Left lobe of liver (tissue), 2 donors: ENCODE measurements around the gene TPSD1. TPM values are rescaled to one million over a fixed set of nuclear protein-coding genes. Genes with fewer than 3 reads are reported as not detected.
"Not testable (repeated sequence)": the region's sequence is repeated elsewhere in the genome, so short reads cannot be mapped to it uniquely, and the experiment has no call there.

Experiments used
- ATAC-seq: fragments of 200-7000 bp; cut with Tn5 transposase; one replicate; pipeline ENCODE4 v1.9.1; 2020; ENCODE audit warnings: mild to moderate bottlenecking, moderate library complexity
- DNase-seq: peaks from one replicate; pipeline ENCODE4 v3.0.0-alpha.2; 2020; ENCODE audit warnings: low spot score
- total RNA-seq: library from RNA; stranded (reverse); gene quantifications from one replicate; pipeline ENCODE4 v1.2.1, GENCODE V29; 2021
- donor health status: DM: no; HTN: no; CAD: no; lungs with moderate emphysema.
- donor health status: DM: no; HTN: yes; CAD: no.

The TPSD1 gene
- total RNA-seq, 1 donor from 2014 or later, result not detected

DNA sequence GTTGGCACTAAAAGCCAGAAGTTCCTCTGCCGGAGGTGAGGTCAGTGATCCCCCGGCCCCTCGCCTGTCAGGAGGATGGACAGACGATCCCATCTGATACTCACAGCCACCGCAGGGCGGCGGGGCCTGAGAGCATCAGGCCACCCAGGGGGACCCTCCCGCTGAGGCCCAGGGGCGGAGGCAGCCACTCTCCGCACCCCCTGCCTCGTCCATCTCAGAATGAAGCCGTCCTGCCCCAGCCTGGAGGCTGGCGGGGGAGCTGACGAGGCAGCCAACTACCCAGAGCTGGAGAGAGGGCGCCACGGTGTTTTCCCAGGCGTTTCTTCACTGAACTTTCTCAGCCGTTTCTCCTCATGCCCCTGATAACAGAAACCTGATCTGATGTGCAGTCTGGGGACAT lies 22.6 kb downstream of the TPSD1 start:
- DNase-seq (no peak), ATAC-seq (no peak)

DNA sequence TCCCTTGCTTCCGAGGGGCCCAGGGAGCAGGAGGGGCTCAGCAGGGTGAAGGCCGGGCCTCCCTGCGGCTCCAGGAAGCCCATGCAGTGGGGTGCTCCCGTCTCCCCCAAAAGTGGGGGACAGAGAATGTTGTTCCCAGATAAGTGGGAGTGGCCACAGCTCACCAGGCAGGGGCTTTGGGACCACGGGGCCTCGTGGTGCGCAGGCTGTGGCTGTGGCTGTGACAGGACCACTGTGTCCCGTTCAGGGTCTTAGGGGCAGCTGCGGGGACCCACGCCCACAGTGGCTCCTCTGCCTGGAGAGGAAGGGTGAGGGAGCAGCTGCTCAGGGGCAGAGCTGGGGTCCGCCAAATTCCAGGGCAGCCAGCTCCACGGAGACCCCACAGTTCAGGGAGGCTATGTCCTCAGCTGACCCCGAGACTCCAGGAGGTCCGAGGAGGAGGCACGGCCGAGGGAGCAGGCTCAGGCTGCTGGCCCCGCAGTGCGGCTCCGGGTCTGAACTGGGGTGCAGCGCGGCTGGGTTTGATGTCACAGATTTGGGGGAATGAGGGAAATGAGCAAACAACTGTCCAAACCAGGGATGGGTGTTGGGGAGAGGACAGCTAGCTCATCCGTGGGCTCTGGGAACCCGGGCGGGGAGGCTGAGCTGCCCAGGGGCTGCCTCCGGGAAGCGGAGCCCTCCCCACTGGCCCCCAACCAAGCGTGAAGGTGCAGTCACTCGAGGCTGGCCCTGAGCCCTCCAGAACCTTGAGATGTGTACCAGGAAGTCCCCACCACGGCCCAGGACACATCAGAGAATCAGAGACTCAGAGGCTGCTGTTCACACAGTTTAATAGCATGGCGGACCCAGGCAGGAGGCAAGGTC lies 23.4 kb downstream of the TPSD1 start:
- no peak for DNase-seq
- ATAC-seq, result no peak

DNA sequence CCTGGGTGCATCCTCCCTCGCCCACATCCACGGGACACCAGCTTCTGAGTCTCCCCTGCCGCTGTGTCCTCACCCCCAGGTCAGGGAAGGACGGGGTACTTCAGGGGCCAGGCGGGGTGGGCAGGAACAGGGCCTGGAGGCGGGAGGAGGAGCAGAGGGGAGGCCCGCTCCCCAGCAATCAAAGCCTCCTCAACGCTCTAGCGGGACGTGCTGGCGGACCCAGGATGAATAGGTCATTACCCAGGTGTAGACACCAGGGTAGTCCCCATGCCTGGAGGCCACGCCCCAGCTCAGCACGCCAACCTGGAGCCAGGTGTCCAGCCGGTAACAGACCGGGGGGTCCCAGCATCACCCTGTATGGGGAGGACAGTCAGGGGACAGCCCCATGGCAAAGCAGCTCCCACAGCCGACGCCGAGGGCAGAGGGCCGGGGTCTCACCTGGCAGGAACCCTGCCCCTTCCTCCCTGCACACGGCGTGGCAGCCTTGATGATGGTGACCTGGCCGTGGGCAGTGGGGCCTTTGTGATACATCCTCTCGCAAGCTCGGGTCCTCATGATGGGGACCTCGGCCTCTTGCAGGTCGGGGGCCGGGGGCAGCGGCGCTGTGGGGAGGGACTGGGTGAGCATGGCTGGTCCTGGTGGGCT lies 24.2 kb downstream of the TPSD1 start:
- no peak for DNase-seq
- ATAC-seq, result no peak

DNA sequence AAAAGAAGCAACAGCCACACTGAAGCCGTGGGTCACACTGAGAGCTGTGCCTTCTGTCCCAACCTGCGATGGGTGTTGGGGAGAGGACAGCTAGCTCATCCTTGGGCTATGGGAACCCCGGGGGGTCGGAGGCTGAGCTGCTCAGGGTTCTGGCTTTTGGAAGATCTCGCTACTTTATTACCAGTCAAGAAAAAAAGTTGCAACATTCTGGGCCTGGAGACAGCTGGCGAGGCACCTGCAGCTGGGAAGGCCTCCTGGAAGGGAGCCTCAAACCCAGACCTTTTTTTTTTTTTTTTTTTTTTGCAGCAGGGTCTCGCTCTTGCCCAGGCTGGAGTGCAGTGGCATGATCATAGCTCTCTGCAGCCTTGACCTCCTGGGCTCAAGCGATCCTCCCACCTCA lies 24.9 kb downstream of the TPSD1 start:
- ATAC-seq (no peak), DNase-seq (no peak)

DNA sequence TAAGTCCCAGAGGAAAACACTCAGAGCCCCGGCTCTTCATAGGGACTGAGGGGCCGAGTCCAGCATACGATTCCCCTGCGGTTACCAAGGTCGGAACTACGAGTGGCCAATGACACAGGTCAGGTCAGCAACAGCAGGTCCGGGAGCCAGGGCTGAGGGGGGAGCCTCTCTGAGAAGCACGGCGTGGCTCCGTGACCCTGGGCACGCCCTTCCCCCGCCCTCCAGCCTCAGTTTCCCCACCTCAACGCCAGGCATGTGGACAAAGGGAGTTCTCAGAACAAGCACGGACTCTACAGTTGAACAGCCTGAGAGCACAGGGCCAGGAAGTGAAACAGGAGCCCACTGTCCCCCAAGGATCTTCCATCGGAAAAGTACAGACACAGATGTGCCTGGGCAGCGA lies 25.6 kb downstream of the TPSD1 start:
- ATAC-seq, result no peak

DNA sequence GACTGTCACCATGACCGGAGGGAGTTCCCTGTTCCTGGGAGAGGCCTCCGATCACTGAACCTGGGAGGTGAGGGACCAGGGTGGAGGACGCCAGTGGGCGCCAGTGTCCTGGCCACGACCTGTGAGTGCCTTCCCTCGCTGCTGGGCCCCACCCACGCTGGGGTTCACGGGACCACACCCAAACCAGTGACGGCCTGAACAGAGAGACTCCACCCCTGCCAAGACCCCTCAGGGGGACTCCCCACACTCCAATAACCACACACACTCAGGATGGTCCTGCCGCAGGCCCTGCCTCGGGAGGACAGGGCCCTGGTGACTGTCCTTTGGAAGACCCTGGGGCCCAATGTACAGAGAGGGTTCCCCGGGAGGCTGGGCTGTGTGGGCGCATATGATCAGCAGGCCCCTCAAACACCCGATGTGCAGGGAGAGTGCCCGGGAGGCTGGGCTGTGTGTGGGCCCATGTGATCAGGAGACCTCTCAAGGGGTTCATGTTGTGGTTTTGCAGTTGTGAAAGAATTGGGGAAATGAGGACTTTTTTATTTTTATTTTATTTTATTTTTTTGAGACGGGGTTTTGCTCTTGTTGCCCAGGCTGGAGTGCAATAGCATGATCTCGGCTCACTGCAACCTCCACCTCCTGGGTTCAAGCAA lies 26.6 kb downstream of the TPSD1 start:
- ATAC-seq (no peak), DNase-seq (no peak)

More for the DNA sequence above, 25.6 kb downstream of the TPSD1 start:
- DNase-seq, result no peak

DNA sequence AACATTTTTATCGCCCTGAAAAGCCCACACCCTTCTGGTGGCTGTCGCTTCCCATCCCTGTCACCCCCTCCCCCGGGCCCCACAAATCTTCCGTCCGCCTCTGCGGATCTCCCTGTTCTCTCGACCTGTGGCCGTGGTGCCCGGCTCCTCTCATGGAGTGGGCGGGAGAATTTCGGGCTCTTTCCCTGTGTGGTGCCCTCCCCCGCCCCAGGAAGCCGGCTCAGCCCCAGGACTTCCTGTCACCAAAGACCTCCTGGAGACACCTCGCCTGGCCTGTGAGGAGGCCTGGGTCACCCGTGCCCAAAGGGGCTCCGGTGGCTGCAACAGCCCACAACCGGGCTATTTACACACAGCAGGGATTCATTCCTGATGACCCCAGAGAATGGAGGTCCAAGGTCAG lies 27.4 kb downstream of the TPSD1 start:
- DNase-seq, result no peak
- ATAC-seq, result no peak

DNA sequence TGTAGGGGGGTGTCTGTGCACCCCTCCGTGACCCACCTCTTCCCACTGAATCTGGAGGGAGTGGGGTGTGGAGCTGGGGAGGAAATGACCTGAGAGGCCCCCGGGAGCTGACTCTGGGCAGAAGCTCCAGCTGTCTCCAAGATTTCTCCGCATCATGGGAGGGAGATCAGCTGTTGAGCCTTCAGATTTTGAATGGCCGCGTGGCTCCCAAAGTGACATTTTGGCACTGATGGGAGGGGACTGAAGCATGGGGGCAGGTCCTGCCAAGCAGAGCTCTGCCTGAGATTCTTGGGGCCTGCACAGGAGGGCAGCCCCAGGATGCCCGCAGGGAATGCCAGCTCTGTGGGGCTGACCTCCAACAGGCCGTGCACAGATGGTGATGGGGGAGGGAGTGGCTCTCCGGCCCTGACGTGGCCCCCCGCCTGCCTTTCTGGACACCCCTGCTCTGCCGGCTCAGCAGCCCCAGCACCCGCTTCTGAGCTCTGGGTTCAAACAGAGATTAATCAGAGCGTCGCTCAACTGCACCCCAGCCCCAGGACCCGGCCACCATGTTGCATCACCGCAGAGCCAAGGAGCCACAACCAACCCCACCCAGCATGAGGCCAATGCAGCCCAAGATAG lies 28.2 kb downstream of the TPSD1 start:
- ATAC-seq, result no peak
- DNase-seq, result no peak

DNA sequence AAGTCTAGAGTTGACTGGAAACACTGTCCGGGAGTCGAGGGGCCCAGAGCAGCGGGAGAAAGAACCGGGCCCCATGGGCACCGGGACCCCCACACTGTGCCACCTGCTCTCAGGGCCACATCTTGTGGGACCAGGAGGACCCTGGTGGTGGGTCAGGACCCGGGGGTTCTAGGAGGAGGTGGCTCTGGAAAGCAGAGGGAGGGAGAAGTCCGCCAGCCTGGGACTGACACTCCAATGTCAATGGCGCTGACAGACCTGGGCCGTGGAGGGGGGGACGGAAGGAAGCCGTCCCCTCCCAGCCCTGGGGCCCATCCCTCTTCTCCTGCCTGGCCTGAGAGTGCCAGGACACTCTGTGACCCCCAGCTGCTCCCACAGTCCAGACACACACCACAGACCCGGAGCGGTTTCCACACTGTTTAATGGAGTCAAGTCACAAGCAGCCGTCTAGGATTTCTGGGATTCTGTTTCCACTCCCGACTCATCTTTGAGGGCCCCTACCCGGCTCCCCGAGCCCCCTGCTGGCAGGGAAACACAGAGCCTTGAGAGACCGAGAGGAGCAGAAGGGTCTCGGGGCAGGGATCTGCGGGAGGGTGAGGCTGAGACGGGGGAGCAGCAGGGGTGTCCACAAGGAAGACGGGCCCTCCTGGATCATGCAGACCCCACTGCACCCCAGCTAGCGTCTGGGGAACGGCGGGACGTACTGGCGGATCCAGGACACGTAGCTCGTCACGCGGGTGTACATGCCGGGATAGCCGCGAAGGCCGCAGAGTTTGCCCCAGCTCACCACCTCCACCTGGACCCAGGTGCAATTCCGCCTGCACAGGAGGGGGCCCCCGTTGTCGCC lies 30.0 kb downstream of the TPSD1 start:
- no peak for DNase-seq

DNA sequence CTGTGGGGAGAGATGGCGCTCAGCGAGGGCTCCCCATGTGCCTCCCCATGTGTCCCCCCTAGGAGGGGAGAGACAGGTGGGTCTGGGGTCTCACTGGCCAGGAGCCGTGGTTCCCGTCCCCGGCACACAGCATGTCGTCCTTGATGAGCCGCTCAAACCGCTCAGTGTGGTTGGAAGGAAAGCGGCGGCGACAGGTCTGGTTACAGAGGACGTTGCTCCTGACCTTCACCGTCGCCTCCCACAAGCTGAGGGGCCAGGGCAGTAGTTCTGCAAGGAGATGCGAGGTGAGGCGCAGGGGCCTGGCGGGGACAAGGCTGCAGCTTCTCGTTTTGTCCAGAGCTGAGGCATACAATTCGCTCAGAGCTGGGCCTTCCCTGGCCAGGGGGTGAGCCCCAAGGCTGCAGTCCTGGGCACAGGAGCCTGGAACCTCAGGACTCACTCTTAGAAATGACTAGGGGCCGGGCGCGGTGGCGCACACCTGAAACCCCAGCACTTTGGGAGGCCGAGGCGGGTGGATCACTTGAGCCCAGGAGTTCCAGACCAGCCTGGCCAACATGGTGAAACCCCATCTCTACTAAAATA lies 30.7 kb downstream of the TPSD1 start:
- DNase-seq (peak; percentile 39), ATAC-seq (no peak)

More for the DNA sequence above, 30.0 kb downstream of the TPSD1 start:
- ATAC-seq, result no peak

DNA sequence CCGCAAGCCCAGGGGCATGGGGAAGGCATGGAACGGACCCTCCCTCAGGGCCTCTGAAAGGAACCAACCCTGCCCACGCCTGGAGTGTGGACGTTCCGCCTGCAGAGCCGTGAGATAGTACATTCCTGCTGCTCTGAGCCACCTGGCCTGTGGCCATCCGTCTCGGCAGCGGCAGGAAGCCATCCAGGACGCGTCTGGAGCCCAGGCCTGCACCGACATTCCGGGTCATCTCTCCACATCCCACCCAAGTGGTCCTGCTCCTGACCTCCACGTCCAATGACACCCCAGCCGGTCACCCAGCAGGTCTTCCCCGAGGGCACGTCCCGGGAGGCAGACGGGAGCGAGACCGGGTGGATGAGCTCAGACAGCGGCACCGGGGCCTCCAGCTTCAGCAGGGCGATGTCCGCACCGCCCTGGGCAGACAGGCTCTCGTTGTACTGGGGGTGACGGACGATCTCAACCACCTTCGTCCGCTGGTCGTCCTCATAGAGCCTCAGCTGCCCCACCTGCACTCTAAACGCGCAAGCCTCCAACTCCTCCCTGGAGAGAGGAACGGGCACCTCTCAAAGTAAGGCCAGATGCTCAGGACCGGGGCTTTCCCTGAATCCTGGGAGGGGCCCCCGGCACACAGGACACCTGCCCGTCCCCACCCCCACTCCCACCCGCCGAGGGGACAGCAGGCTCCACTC lies 32.3 kb downstream of the TPSD1 start:
- peak; percentile 38 for DNase-seq

DNA sequence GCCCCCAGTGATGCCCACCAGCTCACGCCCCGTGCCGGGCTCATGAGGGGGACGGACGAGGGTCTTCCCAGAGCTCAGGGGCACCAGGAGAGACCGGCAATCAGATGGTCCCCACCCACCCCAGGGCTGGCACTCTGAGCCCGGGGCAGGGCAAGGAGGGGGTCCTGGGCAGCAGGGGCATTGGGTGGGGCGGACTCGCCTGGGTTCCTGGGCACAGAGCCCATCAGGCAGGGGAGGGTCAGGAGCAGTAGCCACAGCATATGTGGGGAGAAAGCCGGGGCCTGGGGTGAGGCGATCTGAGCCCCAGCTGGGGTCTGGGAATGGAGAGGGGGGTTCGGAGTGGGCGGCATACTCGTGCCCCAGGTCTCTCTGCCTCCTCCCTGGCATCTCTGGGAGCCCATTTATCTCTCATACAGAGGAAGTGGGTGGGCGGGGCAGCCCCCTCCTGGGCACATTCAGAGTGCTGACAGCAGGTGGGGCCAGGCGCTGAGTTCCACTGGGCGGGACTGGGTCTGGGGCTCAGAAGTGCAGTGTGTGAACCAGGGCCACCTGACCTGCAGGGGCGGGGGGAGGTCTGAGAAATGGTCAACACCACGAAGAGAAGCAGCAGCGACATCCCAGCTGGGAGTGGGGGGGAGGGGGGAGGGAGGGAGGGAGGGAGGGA lies 33.1 kb downstream of the TPSD1 start:
- no peak for ATAC-seq
- DNase-seq, result peak; percentile 44

More for the DNA sequence above, 32.3 kb downstream of the TPSD1 start:
- ATAC-seq, result no peak

DNA sequence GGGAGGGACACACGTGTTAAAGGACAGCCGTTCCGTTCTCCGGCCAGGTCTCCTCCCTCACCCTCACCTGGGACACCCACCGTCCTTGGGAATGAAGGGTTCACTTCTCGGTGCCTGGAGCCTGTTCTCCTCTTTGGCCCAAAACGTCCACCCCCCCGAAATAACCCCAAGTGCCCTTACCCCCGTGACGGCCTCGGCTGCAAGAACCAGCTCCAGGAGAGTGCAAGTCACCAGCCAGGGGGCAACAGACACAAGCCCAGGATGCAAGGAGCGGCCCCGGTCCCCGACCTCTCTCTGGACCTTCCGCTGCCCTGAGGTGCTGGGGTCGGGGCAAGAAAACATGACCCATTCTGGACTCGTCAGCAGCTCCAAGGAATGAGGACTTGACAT lies 33.6 kb downstream of the TPSD1 start:
- ATAC-seq (no peak), DNase-seq (peak; percentile 44)

DNA sequence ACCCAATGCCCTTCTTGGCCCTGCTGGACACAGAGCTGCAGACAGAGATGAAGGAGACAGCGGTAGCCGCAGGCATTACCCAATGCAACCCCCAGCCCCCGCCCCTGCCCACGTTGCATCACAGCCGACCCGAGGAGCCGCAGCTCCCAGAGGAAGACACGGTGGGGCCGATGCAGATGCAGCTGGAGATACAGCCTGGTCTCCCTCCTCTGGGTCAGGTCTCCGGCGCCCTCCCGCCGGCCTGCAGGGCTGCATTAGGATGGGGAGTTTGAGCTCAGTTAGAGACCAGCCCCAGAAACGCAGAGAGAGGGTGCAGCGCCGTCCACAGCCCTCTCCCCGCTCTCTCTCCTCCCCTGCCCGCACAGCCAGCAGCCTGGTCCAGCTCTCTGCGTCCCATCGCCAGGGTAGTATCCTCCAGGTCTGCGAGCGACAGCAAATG lies 34.2 kb downstream of the TPSD1 start:
- DNase-seq, result peak; percentile 46

DNA sequence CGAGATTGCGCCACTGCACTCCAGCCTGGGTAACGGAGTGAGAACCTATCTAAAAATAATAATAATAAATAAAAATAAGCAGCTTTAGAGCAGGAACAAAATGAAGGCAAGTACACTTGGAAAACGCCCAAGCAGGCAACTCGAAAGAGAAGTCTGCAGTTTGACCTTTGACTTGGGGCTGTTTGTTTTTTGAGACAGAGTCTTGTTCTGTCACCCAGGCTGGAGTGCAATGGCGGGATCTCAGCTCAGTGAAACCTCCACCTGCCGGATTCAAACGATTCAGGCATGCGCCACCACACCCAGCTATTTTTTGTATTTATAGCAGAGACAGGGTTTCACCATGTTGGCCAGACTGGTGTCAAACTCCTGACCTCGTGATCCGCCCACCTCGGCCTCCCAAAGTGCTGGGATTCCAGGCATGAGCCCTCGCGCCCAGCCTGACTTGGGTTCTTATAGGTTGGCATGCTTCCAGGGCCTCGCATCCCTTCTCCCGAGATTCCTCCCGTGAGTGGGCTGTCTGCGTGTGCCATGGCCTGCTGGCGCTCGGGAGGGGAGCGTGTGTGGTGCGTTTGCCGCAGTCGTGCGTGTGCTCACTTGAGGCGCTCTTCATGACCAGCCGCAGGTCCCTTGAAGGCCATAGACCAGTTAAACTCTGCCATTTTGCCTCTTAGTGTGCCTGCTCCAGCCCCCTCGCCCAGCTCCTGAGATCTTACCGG lies 35.1 kb downstream of the TPSD1 start:
- ATAC-seq, result peak; percentile 80
- peak; percentile 70 for DNase-seq

More for the DNA sequence above, 34.2 kb downstream of the TPSD1 start:
- ATAC-seq, result no peak

DNA sequence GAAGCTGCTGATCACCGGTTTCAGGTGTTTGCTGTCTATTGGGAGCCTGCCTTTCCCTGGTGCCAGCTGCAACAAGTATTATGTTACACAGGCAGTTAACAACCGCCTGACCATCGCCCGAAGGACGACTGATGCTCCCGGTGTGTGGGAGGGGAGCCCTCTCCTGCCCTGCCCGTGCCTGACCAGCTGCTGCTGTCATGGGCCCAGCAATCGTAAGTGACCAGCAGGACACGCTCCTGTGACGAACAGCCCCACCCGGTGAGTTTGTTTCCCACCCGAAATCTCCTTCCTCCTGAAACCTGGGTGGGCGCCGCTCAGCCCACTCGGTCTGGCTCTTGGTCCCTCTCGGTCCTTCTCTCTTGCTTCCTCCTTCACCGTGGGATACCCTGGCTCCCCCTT lies 35.7 kb downstream of the TPSD1 start:
- DNase-seq, result no peak
- ATAC-seq, result peak; percentile 75

DNA sequence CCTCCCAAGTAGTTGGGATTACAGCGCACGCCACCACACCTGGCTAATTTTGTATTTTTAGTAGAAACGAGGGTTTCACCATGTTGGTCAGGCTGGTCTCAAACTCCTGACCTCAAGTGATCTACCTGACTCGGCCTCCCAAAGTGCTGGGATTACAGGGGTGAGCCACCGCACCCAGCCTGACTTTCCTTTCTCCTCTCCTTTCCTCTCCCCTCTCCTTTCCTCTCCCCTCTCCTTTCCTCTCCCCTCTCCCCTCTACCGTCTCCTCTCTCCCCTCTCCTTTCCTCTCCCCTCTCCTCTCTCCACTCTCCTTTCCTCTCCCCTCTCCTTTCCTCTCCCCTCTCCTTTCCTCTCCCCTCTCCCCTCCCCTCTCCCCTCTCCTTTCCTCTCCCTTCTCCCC lies 36.3 kb downstream of the TPSD1 start:
- DNase-seq, ATAC-seq: not testable (repeated sequence)

DNA sequence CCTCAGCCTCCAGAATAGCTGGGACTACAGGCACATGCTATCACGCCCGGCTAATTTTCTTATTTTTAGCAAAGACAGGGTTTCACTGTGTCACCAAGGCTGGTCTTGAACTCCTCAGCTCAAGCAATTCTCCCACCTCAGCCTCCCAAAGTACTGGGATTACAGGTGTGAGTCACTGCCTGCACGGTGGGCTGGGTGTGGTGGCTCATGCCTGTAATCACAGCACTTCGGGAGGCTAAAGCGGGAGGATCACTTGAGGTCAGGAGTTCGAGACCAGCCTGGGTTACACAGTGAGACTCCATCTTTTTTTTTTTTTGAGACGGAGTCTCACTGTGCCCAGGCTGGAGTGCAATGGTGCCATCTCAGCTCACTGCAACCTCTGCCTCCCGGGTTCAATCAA lies 36.9 kb downstream of the TPSD1 start:
- ATAC-seq, DNase-seq: not testable (repeated sequence)
